K562 (cell line): ENCODE measurements around the gene DOK4. TPM values are rescaled to one million over a fixed set of nuclear protein-coding genes. Genes with fewer than 3 reads are reported as not detected.

Experiments used
- ARID4B ChIP-seq: sonication (generic); formaldehyde crosslinking; IDR thresholded peaks from 2 replicates; pipeline ENCODE4 v1.8.0; 2022; ENCODE audit warnings: mild to moderate bottlenecking, missing genetic modification reagents
- ATF4 ChIP-seq: fragments of 450-650 bp; formaldehyde crosslinking; IDR thresholded peaks from 2 replicates; pipeline ENCODE4 v1.4.0; 2022; ENCODE audit warnings: mild to moderate bottlenecking, moderate library complexity
- CREB1 ChIP-seq, 2 experiments: sonication (generic) in 1 of 2; formaldehyde crosslinking in 1 of 2; IDR thresholded peaks; 2 replicates each; pipeline versions ENCODE4 v1.6.1 to v1.8.0; 2012 to 2022; ENCODE audit warnings: inconsistent platforms in 1 of 2, mild to moderate bottlenecking in 1 of 2, missing genetic modification reagents in 1 of 2, moderate library complexity in 1 of 2
- JUN ChIP-seq, 2 experiments: sonication (generic) in 1 of 2; formaldehyde crosslinking in 1 of 2; IDR thresholded peaks; 2 replicates each; pipeline versions ENCODE4 v1.6.1 to v1.8.0; 2012 to 2022; ENCODE audit warnings: borderline replicate concordance in 2 of 2, mild to moderate bottlenecking in 2 of 2, improper control_type of control experiment in 1 of 2, low read depth in 1 of 2, low read length in 1 of 2, missing genetic modification reagents in 1 of 2
- JUNB ChIP-seq: fragments of 450-650 bp; formaldehyde crosslinking; conservative IDR thresholded peaks from 2 replicates; pipeline ENCODE4 v1.4.0; 2020; ENCODE audit warnings: mild to moderate bottlenecking
- MYBL2 ChIP-seq, 2 experiments: fragments of 450-650 bp in 1 of 2; sonication (generic) in 1 of 2; formaldehyde crosslinking in 1 of 2; IDR thresholded peaks; 2 replicates each; pipeline versions ENCODE4 v1.6.1 to v1.8.1; 2017 to 2022; ENCODE audit warnings: borderline replicate concordance in 1 of 2, inconsistent platforms in 1 of 2, low read depth in 1 of 2, mild to moderate bottlenecking in 1 of 2, missing genetic modification reagents in 1 of 2, moderate library complexity in 1 of 2
- MYC ChIP-seq, 2 experiments: fragments of 250-450 bp in 1 of 2; sonication (Bioruptor Pico) in 1 of 2; IDR thresholded peaks; 2 replicates each; pipeline versions ENCODE4 v1.5.1 to v1.6.1; 2012 to 2021; ENCODE audit warnings: low read depth in 2 of 2, borderline replicate concordance in 1 of 2, improper control_type of control experiment in 1 of 2, low read length in 1 of 2, mild to moderate bottlenecking in 1 of 2, moderate library complexity in 1 of 2
- REST ChIP-seq, 2 experiments: fragments of 450-650 bp; formaldehyde crosslinking in 1 of 2; IDR thresholded peaks; 2 replicates each; pipeline versions ENCODE4 v1.4.0 to v1.6.1; 2014 to 2020; ENCODE audit warnings: mild to moderate bottlenecking in 2 of 2, borderline replicate concordance in 1 of 2, low read depth in 1 of 2
- RFX1 ChIP-seq: fragments of 450-650 bp; IDR thresholded peaks from 2 replicates; pipeline ENCODE4 v1.6.1; 2016; ENCODE audit warnings: mild to moderate bottlenecking, moderate library complexity
- SMAD3 ChIP-seq: fragments of 450-650 bp; formaldehyde crosslinking; conservative IDR thresholded peaks from 2 replicates; pipeline ENCODE4 v1.4.0; 2020; ENCODE audit warnings: mild to moderate bottlenecking
- polyA plus RNA-seq, 8 experiments: library from polyadenylated mRNA; depleted of rRNA in 4 of 8; stranded (reverse) in 5 of 8; unstranded in 3 of 8; fragments of >200 nt; fragmentation: Nextera tagmentation in 2 of 8; fragmentation: Illumina TruSeq in 1 of 8; extraction: Ambion mirVana in 2 of 8; extraction: Trizol in 1 of 8; gene quantifications; 2 replicates each; pipeline versions ENCODE4 v1.2.1 to v1.2.3, GENCODE V29; 2011 to 2014; ENCODE audit warnings: inconsistent platforms in 1 of 8, missing spikeins in 1 of 8
- total RNA-seq, 7 experiments: library from RNA; depleted of rRNA in 6 of 7; stranded (reverse); fragments of >200 nt in 6 of 7; fragmentation: Illumina TruSeq in 2 of 7; extraction: Trizol in 2 of 7; gene quantifications; 2 replicates each; pipeline versions ENCODE4 v1.2.1 to v1.2.3, GENCODE V29; 2011 to 2021; ENCODE audit warnings: low replicate concordance in 1 of 7

Gene DOK4
- total and polyA plus RNA-seq, 9 of the 15 experiments (the other 6 are each of a cell fraction or from before 2014, with no cell fraction given) = 0.10 to 14.4 (median 8.3) TPM

GRCh38 chr16:57475711-57476339, 10.5 kb downstream of the DOK4 start (continued):
- TF ChIP-seq JUN (IDR thresholded peaks at IDR 0.05; ENCODE audit: borderline replicate concordance, low read depth, low read length) = no peak; the same call in 1 of the 2 replicates
- TF ChIP-seq JUN (CRISPR knock-in tag; IDR thresholded peaks at IDR 0.05; ENCODE audit: borderline replicate concordance) = no peak
- no peak for TF ChIP-seq CREB1 (IDR thresholded peaks at IDR 0.05)
- peak; percentile 47; the same call in 1 of the 2 replicates for TF ChIP-seq CREB1 (CRISPR knock-in tag; IDR thresholded peaks at IDR 0.05)
- peak; percentile 58; the same call in 1 of the 2 replicates for TF ChIP-seq REST (IDR thresholded peaks at IDR 0.05; ENCODE audit: borderline replicate concordance)
- no peak for TF ChIP-seq REST (CRISPR knock-in tag; IDR thresholded peaks at IDR 0.05; ENCODE audit: low read depth)
- TF ChIP-seq JUNB (CRISPR knock-in tag) = no peak
- no peak for TF ChIP-seq ARID4B (CRISPR knock-in tag)
- no peak for TF ChIP-seq SMAD3 (CRISPR knock-in tag)
- no peak for TF ChIP-seq MYBL2 (IDR thresholded peaks at IDR 0.05; ENCODE audit: low read depth)
- TF ChIP-seq MYBL2 (CRISPR knock-in tag; IDR thresholded peaks at IDR 0.05; ENCODE audit: borderline replicate concordance) = no peak
- TF ChIP-seq ATF4 (CRISPR knock-in tag) = no peak
- no peak for TF ChIP-seq RFX1
- TF ChIP-seq MYC (IDR thresholded peaks at IDR 0.05; ENCODE audit: low read depth, low read length) = peak; percentile 45; the same call in 1 of the 2 replicates
- no peak for TF ChIP-seq MYC (CRISPR knock-in tag; IDR thresholded peaks at IDR 0.05; ENCODE audit: borderline replicate concordance, low read depth)
